ENCODE measurements around the gene RIN1. TPM values are rescaled to one million over a fixed set of nuclear protein-coding genes. Genes with fewer than 3 reads are reported as not detected.

Gene RIN1
- total RNA-seq, 1 donor from 2014 or later, result 1.0 TPM

GRCh38 chr11:66369073-66369894, 33.0 kb upstream of the RIN1 start:
- Histone ChIP-seq H3K9me3 (replicated peaks) (no peaks in the 10 kb centered on the region), H3K4me1 (peaks cover 48% of the 10 kb centered on the region), H3K27ac (replicated peaks) (peak overlapping the region; percentile 95), H3K36me3 (peaks cover 8% of the 10 kb centered on the region), H3K4me3 (peak overlapping the region; percentile 86), H3K27me3 (ENCODE audit: low read depth) (peaks cover 36% of the 10 kb centered on the region)
- no peak for DNase-seq
- no peak for TF ChIP-seq CTCF (IDR thresholded peaks at IDR 0.05; ENCODE audit: borderline replicate concordance)
- intact Hi-C loops (cut with micrococcal nuclease), result no loop called here

GRCh38 chr11:66368484-66368883, 32.2 kb upstream of the RIN1 start:
- intact Hi-C loops (cut with micrococcal nuclease), result no loop called here
- Histone ChIP-seq H3K27ac (replicated peaks) (no peak overlapping the region), H3K9me3 (replicated peaks) (no peaks in the 10 kb centered on the region), H3K27me3 (ENCODE audit: low read depth) (peaks cover 28% of the 10 kb centered on the region), H3K4me3 (no peak overlapping the region), H3K36me3 (peaks cover 8% of the 10 kb centered on the region), H3K4me1 (peaks cover 48% of the 10 kb centered on the region)
- DNase-seq, result no peak
- no peak for TF ChIP-seq CTCF (IDR thresholded peaks at IDR 0.05; ENCODE audit: borderline replicate concordance)

GRCh38 chr11:66367561-66368312, 31.5 kb upstream of the RIN1 start:
- no peak overlapping the region for H3K27ac ChIP-seq (replicated peaks)
- peaks cover 46% of the 10 kb centered on the region for H3K4me1 ChIP-seq
- peaks cover 8% of the 10 kb centered on the region for H3K36me3 ChIP-seq
- no peaks in the 10 kb centered on the region for H3K9me3 ChIP-seq (replicated peaks)
- no peak for DNase-seq
- H3K4me3 ChIP-seq, result no peak overlapping the region
- H3K27me3 ChIP-seq (ENCODE audit: low read depth), result peaks cover 21% of the 10 kb centered on the region
- no peak for TF ChIP-seq CTCF (IDR thresholded peaks at IDR 0.05; ENCODE audit: borderline replicate concordance)
- intact Hi-C loops (cut with micrococcal nuclease), result no loop called here

GRCh38 chr11:66366844-66367477, 30.7 kb upstream of the RIN1 start:
- H3K4me3 ChIP-seq, result no peak overlapping the region
- H3K9me3 ChIP-seq (replicated peaks), result no peaks in the 10 kb centered on the region
- no peak for DNase-seq
- peaks cover 13% of the 10 kb centered on the region for H3K27me3 ChIP-seq (ENCODE audit: low read depth)
- H3K27ac ChIP-seq (replicated peaks), result no peak overlapping the region
- H3K4me1 ChIP-seq, result peaks cover 38% of the 10 kb centered on the region
- H3K36me3 ChIP-seq, result peaks cover 8% of the 10 kb centered on the region
- intact Hi-C loops (cut with micrococcal nuclease), result no loop called here
- TF ChIP-seq CTCF (IDR thresholded peaks at IDR 0.05; ENCODE audit: borderline replicate concordance), result no peak

GRCh38 chr11:66365711-66366619, 29.7 kb upstream of the RIN1 start:
- Histone ChIP-seq H3K4me3 (no peak overlapping the region), H3K27ac (replicated peaks) (no peak overlapping the region), H3K27me3 (ENCODE audit: low read depth) (peaks cover 3% of the 10 kb centered on the region), H3K9me3 (replicated peaks) (no peaks in the 10 kb centered on the region), H3K36me3 (peaks cover 8% of the 10 kb centered on the region), H3K4me1 (peaks cover 28% of the 10 kb centered on the region)
- intact Hi-C loops (cut with micrococcal nuclease), result no loop called here
- no peak for DNase-seq
- no peak for TF ChIP-seq CTCF (IDR thresholded peaks at IDR 0.05; ENCODE audit: borderline replicate concordance)
